ENCODE data around the gene TMEM131.

GRCh38 chr2:97751752-97752151 is 244.0 kb downstream of the TMEM131 start:
- TF ChIP-seq POLR2A (IDR thresholded peaks at IDR 0.05) (no peak), CTCF (IDR thresholded peaks at IDR 0.05) (no peak)
